NCI-H748 (cell line): Measurements from ENCODE around the gene SSR3.

Source experiments
- DNase-seq: peaks from one replicate; lab custom pipeline; 2025; ENCODE audit not compliant: unreplicated experiment; lab: John Stamatoyannopoulos, UW

The SSR3 gene

GRCh38 chr3:156539051-156539450, 15.9 kb downstream of the SSR3 start:
- no peak for DNase-seq

- DNase-seq = no peak
Observed at GRCh38 chr3:156536524-156537316, 18.2 kb downstream of the SSR3 start.

- no peak for DNase-seq
Observed at GRCh38 chr3:156535798-156536197, 19.1 kb downstream of the SSR3 start.

- no peak for DNase-seq
Observed at GRCh38 chr3:156535162-156535627, 19.7 kb downstream of the SSR3 start.

GRCh38 chr3:156533205-156533604, 21.7 kb downstream of the SSR3 start:
- DNase-seq = no peak

- DNase-seq = no peak
Observed at GRCh38 chr3:156532730-156533129, 22.2 kb downstream of the SSR3 start.

- no peak for DNase-seq
Observed at GRCh38 chr3:156530980-156531379, 23.9 kb downstream of the SSR3 start.

- no peak for DNase-seq
Observed at GRCh38 chr3:156527060-156527459, 27.9 kb downstream of the SSR3 start.

GRCh38 chr3:156525808-156526207, 29.1 kb downstream of the SSR3 start:
- no peak for DNase-seq

- no peak for DNase-seq
Observed at GRCh38 chr3:156522673-156523072, 32.2 kb downstream of the SSR3 start.

- DNase-seq = no peak
Observed at GRCh38 chr3:156519758-156520162, 35.2 kb downstream of the SSR3 start.

- no peak for DNase-seq
Observed at GRCh38 chr3:156518726-156519125, 36.2 kb downstream of the SSR3 start.

- DNase-seq = no peak
Observed at GRCh38 chr3:156516961-156517360, 38.0 kb downstream of the SSR3 start.

GRCh38 chr3:156516284-156516683, 38.6 kb downstream of the SSR3 start:
- peak; percentile 13 for DNase-seq

- peak; percentile 83 for DNase-seq
Observed at GRCh38 chr3:156513619-156514018, 41.3 kb downstream of the SSR3 start.

GRCh38 chr3:156511987-156512677, 42.8 kb downstream of the SSR3 start:
- DNase-seq = no peak

- DNase-seq = peak; percentile 39
Observed at GRCh38 chr3:156509189-156510174, 45.4 kb downstream of the SSR3 start.

GRCh38 chr3:156507285-156507684, 47.6 kb downstream of the SSR3 start:
- no peak for DNase-seq

GRCh38 chr3:156498307-156498706, 56.6 kb downstream of the SSR3 start:
- no peak for DNase-seq

GRCh38 chr3:156497326-156497725, 57.6 kb downstream of the SSR3 start:
- no peak for DNase-seq

GRCh38 chr3:156495816-156496215, 59.1 kb downstream of the SSR3 start:
- DNase-seq = no peak
